IMR-90 (cell line): ENCODE measurements around the gene PHETA1.

Experiments used
- CTCF ChIP-seq: conservative IDR thresholded peaks from 2 replicates; pipeline ENCODE4 v1.5.1; 2012; ENCODE audit warnings: mild to moderate bottlenecking, low read depth, low read length, improper control_type of control experiment
- RAD21 ChIP-seq: IDR thresholded peaks from 2 replicates; pipeline ENCODE4 v1.6.1; 2012; ENCODE audit warnings: low read length, improper control_type of control experiment
- RFX5 ChIP-seq: IDR thresholded peaks from 2 replicates; pipeline ENCODE4 v1.8.0; 2012; ENCODE audit warnings: low read depth, mild to moderate bottlenecking, low read length, moderate library complexity

GRCh38 chr12:111349101-111349747 lies 19.7 kb downstream of the PHETA1 start:
- TF ChIP-seq CTCF (no peak), RAD21 (no peak), RFX5 (no peak)
